ENCODE measurements around the gene CCDC78.
"Not testable (repeated sequence)": the region's sequence is repeated elsewhere in the genome, so short reads cannot be mapped to it uniquely, and the experiment has no call there.

CCDC78 gene

GRCh38 chr16:691242-691641 is 35.0 kb downstream of the CCDC78 start:
- DNase-seq = not testable (repeated sequence)

GRCh38 chr16:689175-689897 is 36.9 kb downstream of the CCDC78 start:
- no peak for DNase-seq

GRCh38 chr16:687499-687898 is 38.7 kb downstream of the CCDC78 start:
- no peak for DNase-seq

- DNase-seq = no peak
These were observed 39.6 kb downstream of the CCDC78 start for GRCh38 chr16:686459-687260.

- DNase-seq = no peak
These were observed 40.3 kb downstream of the CCDC78 start for GRCh38 chr16:685967-686366.

GRCh38 chr16:684961-685696 is 41.1 kb downstream of the CCDC78 start:
- DNase-seq = peak; percentile 59

GRCh38 chr16:684071-684794 is 42.0 kb downstream of the CCDC78 start, which contains the start of gene JMJD8:
Gene JMJD8 (minus strand): TSS chr16:684334. CDS start chr16:684319, 15 bp downstream.
- DNase-seq = peak; percentile 90

GRCh38 chr16:683396-684070 is 42.7 kb downstream of the CCDC78 start:
- DNase-seq = no peak

- no peak for DNase-seq
These were observed 43.5 kb downstream of the CCDC78 start for GRCh38 chr16:682493-683395.

- DNase-seq = no peak
These were observed 44.4 kb downstream of the CCDC78 start for GRCh38 chr16:681746-682427.

- DNase-seq = no peak
These were observed 45.1 kb downstream of the CCDC78 start for GRCh38 chr16:680967-681745.

- no peak for DNase-seq
These were observed 45.7 kb downstream of the CCDC78 start for GRCh38 chr16:680625-680945.

- peak; percentile 65 for DNase-seq
These were observed 46.2 kb downstream of the CCDC78 start, which contains the start of gene STUB1 for GRCh38 chr16:679814-680624. Gene STUB1 (plus strand): TSS chr16:680410. CDS start chr16:680526, 116 bp downstream.

GRCh38 chr16:678858-679813 is 47.1 kb downstream of the CCDC78 start:
- no peak for DNase-seq

GRCh38 chr16:678209-678857 is 47.9 kb downstream of the CCDC78 start:
- DNase-seq = no peak

- no peak for DNase-seq
These were observed 48.7 kb downstream of the CCDC78 start for GRCh38 chr16:677316-678190.
